ENCODE measurements around the gene CDYL.

DNA sequence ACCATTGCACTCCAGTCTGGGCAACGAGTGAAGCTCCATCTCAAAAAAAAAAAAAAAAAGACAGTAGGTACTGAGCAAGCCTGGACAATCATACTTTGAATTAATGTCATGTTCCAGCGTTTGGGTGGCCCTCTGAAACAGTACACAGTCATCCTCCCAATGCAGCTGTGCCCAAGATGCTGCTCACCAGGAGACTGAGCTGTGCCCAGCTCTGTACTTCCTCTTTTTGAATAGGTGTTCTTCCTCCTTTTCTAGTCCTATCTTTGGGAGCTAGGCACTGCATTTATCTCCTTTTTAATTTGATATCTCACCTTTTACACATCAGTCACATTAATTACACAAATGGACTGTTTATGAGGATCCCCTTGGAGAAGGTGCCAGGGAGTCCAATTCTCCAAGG is 126.2 kb downstream of the CDYL start:
- TF ChIP-seq CTCF (conservative IDR thresholded peaks at IDR 0.05; ENCODE audit: low read depth, low read length) (no peak), RCOR1 (IDR thresholded peaks at IDR 0.05; ENCODE audit: insufficient replicate concordance, low read length) (no peak), MAFK (IDR thresholded peaks at IDR 0.05; ENCODE audit: low read depth, low read length) (no peak), ELK1 (IDR thresholded peaks at IDR 0.05; ENCODE audit: borderline replicate concordance, low read depth, low read length) (no peak)

All from IMR-90 (cell line).